HG02571 (cell line): Measurements from ENCODE around the gene CGB5.
"Not testable (repeated sequence)": the region's sequence is repeated elsewhere in the genome, so short reads cannot be mapped to it uniquely, and the experiment has no call there.

Source experiments
- ATAC-seq: cut with Tn5 transposase; IDR thresholded peaks from one replicate; pipeline ENCODE4 v1.9.1; 2021; ENCODE audit warnings: mild to moderate bottlenecking, moderate library complexity; ENCODE audit not compliant: unreplicated experiment

The CGB5 gene

GRCh38 chr19:49020931-49021895, 22.4 kb upstream of the CGB5 start:
- ATAC-seq = no peak

GRCh38 chr19:49022116-49022515, 21.5 kb upstream of the CGB5 start:
- no peak for ATAC-seq

GRCh38 chr19:49024233-49024632, 19.4 kb upstream of the CGB5 start, which contains the start of gene CGB3:
Gene CGB3, minus strand, starts transcription at chr19:49024333. Its CDS starts 362 bp downstream, at chr19:49023971.
- ATAC-seq = not testable (repeated sequence)

GRCh38 chr19:49025088-49025487, 18.6 kb upstream of the CGB5 start:
- not testable (repeated sequence) for ATAC-seq

GRCh38 chr19:49025599-49025998, 18.0 kb upstream of the CGB5 start:
- ATAC-seq = not testable (repeated sequence)

- not testable (repeated sequence) for ATAC-seq
Observed at GRCh38 chr19:49028686-49029085, 15.0 kb upstream of the CGB5 start.

GRCh38 chr19:49029749-49030148, 13.9 kb upstream of the CGB5 start:
- not testable (repeated sequence) for ATAC-seq

GRCh38 chr19:49030323-49030722, 13.3 kb upstream of the CGB5 start:
- not testable (repeated sequence) for ATAC-seq

GRCh38 chr19:49031642-49032301, 11.9 kb upstream of the CGB5 start, which contains the start of gene CGB2:
Gene CGB2, plus strand, starts transcription at chr19:49031890. Its CDS starts 206 bp downstream, at chr19:49032096.
- not testable (repeated sequence) for ATAC-seq

- not testable (repeated sequence) for ATAC-seq
Observed at GRCh38 chr19:49036815-49037214, 6.8 kb upstream of the CGB5 start, which contains the start of gene CGB1. Gene CGB1, minus strand, starts transcription at chr19:49036895. Its CDS starts 184 bp downstream, at chr19:49036711.

- ATAC-seq = not testable (repeated sequence)
Observed at GRCh38 chr19:49038111-49038510, 5.5 kb upstream of the CGB5 start.

GRCh38 chr19:49038557-49039276, 4.9 kb upstream of the CGB5 start:
- not testable (repeated sequence) for ATAC-seq

- not testable (repeated sequence) for ATAC-seq
Observed at GRCh38 chr19:49039736-49040135, 3.9 kb upstream of the CGB5 start.

GRCh38 chr19:49042177-49042576, 1.5 kb upstream of the CGB5 start:
- ATAC-seq = no peak

- ATAC-seq = not testable (repeated sequence)
Observed at GRCh38 chr19:49042666-49043065, 982 bp upstream of the CGB5 start.

- not testable (repeated sequence) for ATAC-seq
Observed at GRCh38 chr19:49049011-49049410, 5.4 kb downstream of the CGB5 start, which contains the start of gene CGB8. Gene CGB8, minus strand, starts transcription at chr19:49049111. Its CDS starts 372 bp downstream, at chr19:49048739.

- not testable (repeated sequence) for ATAC-seq
Observed at GRCh38 chr19:49049834-49050233, 6.2 kb downstream of the CGB5 start.

GRCh38 chr19:49050376-49051033, 6.9 kb downstream of the CGB5 start:
- ATAC-seq = not testable (repeated sequence)

GRCh38 chr19:49056101-49056901, 12.7 kb downstream of the CGB5 start:
- no peak for ATAC-seq
